MV-4-11 (cell line): ENCODE results near the gene ATG7.
"Not testable (repeated sequence)": the region's sequence is repeated elsewhere in the genome, so short reads cannot be mapped to it uniquely, and the experiment has no call there.

Experiments used
- DNase-seq: peaks from one replicate; lab custom pipeline; 2025; lab: John Stamatoyannopoulos, UW

ATG7 gene

DNA sequence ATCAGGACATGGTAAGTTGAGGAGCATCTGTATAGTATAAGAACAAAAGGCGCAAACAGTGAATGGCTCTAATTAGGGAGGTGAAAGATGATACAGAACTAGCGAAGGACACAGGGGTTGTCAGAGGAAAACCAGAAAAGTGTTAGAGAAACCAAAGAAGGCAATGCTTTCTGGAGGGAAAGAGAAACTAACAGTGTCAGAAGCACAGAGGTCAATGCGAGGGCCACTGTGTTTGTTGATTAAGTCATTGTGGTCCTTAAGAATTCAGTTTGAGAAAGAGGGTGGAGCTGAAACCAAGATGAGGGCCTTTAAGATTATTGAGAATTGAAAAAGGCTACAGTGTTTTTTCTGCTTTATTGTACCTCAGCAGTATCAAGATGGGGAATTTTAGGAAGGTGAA is 28.8 kb downstream of the ATG7 start:
- peak; percentile 43 for DNase-seq

DNA sequence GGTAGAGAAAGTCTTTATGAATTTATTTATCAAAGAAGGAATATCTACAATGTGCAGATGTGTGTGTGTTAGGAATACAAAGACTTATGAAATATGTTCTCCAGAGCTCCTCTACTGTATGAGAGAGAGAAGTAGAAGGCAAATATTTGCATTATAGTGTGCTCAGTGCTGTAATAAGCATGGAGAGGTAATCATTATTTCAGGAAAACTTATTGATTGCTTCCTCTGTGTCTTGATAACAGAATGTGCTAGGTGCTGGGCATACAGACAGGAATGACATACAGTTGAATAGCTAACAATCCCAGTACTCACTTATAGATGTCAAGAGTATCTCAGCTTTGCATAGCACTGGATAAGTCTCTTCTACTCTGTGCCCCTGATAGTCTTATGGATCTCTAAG is 30.2 kb downstream of the ATG7 start:
- no peak for DNase-seq

DNA sequence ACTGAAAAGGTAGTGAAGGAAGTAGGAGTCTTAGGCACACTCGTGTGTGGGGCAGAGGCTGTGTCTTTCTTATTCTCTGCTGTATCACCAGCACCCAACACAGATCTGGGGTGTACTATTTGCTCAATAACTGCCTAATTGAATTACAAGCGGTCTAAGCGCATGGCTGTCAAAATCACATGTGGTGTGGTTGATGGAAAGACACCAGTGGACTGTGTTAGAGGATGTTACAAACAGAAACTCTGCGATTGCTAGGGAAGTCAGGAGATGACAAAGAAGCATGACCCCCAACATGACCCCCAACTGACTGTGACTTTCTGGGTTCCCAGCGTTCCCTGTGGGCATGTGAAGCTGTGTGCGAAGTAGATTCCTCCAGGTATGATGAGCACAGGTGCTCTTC is 32.0 kb downstream of the ATG7 start:
- peak; percentile 67 for DNase-seq

DNA sequence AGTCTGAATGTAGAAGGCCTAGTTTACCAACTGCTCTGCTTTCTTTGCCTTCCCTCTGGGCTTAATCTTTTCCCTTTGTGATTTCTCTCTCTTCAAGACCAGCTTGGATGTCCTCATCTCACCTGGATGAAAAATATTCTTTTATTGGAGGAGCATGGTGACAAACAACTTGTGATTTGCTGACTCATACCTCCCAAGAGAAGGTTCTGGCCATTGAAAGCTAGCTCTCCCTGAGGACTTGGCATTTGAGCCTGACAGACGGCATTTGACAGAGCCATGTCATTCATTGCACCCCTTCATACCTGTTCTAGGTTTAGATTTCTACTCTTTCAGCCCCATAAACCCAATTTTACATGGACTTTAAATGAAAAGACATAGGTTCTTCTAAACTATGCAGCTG is 33.3 kb downstream of the ATG7 start:
- DNase-seq: no peak

DNA sequence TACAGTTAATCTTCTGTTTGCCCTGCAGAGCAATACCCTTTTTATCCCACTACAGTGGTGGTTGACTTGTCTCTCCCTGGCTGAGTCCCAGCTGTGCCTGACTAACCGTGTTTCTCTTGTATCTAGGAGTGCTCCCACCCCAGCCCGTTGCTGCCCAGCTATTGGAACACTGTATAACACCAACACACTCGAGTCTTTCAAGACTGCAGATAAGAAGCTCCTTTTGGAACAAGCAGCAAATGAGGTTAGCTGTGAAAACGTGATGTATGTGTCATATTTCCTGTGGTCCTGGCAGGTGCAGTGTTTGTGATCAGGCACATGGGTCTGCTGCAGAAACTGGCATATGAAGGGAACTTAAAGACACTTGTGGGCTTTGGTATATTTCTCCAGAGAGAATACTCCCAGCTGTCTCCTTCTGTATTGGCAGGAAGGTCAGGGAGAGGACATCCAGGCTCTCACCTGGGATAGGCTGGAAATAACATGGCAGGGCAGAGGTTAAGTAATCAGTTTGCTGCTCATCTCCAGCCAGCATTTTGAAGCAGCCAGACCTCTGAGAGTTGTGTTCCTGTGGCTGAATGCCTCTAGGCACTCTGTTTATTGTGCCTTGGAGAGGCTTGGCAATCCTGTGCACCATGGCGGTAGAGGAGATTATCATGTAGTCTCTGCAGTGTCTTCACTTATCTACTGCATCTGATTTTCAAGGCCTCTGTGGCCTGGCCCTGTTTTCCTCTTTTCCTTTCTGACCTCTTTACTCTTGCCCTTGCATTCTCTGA is 34.8 kb downstream of the ATG7 start:
- no peak for DNase-seq

DNA sequence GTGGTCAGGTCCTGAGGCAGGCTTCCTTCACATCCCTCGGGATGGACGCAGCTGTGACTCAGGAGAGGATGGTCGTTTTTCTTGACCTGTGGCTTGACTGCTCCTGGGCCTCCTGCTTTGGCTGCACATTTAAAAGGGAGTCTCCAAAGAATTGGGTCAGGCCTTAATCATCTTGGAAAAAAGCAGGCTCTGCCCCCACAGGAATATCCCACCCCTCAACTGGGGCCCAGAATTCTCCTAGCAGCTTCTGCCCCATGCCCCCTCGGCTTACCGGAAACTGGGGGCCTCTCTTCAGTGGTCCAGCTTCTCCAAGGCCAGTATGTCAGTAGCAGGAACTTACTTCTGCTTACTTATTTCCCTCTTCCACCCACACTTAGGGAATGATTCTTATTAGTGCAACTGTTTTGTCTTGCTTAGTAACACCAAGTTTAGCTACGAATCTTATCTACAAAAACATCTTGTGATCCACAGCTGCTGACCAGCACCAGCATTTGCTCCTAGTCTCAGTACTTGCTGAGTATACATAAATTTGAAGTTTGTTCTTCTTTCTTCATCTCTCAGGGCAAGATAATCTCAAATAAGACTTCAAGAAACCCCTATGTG is 35.7 kb downstream of the ATG7 start:
- DNase-seq: no peak

DNA sequence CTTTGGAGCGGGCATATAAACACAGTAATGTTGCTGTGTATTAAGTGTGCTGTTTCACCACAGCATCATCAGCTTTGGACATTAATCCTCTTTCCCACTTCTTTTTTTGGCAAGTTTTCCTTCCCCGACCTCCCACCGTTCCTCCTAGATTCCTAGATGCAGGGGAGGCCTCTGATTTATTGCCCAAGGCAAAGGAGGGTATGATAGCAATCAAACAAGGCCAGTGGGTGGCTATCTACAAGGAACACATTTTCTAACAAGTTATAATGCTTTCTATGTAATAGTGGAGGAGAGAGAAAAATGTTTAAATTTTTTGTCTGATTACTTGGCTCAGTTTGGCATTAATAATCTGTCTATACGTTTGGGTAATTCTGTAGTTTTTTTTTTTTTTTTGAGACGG is 38.1 kb downstream of the ATG7 start:
- DNase-seq: no peak

DNA sequence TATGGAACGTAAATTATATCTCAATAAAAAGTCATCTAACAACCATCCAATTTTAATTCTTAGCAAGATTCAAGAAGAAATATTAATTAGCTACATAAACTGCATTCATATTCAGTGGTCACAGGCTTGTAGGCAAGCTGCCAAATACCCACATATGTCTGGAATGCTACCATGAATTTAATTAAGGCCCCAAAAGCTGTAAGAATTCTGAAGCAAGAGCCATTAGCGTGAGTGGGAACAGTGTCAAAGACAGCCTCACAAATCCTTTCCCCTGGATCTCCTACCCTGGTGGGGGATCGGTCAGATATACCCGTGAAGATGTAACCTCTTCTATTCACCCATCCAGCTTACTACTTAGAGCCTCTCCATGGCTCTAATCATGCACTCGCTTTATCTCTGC is 40.0 kb downstream of the ATG7 start:
- no peak for DNase-seq

DNA sequence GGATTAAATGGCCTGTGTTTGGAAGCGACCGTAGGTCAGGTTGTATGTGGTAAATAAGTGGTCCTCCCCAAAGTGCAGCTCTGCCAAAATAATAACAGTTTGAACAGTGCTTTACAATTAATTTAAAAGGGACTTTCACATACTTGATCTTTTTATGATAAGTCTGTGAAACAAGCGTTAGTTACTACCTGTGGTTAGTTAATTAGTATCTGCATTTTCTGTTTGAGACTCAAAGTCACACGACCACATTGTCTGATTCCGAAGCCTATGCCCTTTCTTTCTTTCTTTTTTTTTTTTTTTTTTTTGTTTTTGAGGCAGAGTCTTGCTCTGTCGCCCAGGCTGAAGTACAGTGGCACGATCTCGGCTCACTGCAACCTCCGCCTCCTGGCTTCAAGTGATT is 45.1 kb downstream of the ATG7 start:
- no peak for DNase-seq

DNA sequence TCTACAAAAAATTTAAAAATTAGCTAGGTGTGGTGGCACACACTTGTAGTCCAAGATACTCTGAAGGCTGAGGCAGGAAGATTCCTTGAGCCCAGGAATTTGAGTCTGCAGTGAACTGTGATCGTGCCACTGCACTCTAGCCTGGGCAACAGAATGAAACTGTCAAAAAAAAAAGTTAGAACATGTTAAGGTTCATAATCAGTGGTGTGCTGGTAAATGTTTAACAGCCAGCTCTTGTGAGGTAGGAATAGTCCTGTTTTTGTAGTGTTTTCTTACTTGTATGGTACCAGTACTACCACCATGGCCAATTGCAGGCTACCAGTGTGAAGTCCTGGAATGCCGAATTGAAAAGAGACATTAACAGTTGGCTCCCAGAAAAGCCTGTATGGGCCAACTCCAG is 50.7 kb downstream of the ATG7 start:
- DNase-seq: no peak

DNA sequence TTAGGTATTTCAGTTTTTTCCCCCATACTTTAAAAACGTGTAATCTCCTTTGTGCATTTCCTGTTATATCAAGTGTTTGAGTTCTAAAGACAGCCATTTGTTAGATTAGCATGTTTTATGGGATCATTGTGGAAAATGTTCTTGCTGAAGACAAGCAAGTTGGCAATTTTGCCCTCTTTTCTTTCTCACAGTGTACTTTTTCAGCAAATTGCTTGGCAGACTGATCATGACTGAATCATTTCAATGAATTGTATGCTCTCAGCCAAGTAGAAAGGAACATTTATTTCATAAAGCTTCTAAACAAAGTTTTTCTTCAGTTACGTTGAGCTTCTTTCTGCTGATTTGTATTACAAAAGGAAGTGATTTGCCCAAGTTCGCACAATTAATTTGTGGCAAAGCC is 51.6 kb downstream of the ATG7 start:
- DNase-seq: no peak

DNA sequence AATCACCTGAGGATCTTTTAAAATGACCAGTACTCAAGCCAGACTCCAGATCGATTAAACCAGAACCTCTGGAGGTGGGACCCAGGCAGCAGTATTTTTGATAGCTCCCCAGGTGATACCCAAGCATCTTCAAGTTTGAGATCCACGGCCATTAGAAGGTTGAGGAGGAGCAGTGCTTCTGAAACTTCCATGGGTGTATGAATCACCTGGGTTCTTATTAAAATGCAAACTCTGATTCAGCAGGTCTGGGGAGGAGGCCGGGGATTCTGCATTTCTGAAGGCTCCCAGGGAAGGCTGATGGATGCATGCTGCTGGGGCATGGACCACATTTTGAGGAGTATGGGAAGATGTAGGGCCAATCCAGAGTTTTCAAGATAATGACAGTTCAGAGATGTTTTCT is 55.4 kb downstream of the ATG7 start:
- no peak for DNase-seq

DNA sequence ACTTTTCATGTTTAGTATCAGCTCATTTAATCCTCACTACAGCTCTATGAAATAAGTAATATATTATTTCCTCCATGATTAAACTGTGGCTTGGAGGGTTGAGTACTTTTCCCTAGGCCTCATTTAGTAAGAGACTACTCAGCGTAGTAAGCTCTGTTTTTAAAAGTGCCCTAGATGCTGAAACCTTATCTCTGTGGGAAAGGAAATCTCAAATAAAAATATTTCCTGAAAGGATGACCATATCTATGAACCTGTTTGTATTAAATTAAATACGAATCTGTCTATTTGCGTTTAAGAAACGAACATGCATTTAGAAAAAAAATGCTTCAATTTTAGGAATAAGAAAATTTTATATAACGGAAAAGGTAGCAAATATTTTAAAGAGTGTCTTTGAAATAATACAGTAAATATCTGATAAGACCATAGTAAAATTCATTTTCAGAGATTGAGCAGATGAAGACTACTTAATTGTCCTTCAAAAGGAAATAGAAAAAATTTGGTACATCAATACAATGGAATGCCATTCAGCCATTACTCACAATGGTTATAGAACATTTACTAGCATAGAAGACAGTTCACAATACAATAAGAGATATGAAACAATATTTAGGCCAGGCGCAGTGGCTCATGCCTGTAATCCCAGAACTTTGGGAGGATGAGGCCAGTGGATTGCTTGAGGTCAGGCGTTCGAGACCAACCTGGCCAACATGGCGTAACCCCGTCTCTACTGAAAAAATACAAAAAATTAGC is 56.2 kb downstream of the ATG7 start:
- DNase-seq: no peak

DNA sequence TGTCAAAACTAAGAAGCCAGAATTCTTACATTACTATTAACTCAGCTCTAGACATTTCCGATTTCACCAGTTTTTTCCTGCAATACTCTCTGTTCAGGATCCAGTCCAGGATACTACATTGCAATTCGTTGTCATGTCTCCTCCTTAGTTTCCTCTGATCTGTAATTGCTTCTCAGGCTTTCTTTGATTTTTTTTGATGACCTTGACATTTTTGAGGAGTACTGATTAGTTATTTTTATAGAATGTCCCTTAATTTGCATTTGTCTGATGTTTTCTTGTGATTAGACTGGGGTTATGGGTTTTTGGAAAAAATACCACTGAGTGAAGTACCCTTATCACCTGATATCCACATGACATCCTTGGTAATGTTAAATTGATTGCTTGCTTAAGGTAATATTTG is 57.6 kb downstream of the ATG7 start:
- DNase-seq: no peak

DNA sequence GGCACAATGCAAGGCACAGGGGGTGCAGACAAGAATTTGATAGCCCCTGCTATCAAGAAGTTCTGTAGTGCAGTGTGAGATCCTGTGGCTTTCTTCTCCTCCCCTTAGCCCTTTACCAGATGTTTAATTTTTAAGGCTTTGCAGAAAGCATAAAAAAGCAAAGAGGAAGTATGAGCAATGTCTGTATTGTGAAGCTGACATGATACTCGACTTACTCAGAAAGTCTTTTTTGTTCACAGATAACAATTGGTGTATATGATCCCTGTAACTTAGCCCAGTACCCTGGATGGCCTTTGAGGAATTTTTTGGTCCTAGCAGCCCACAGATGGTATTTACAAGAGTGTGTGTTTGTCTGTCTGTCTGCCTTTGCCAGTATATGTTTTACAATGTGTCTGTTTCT is 58.9 kb downstream of the ATG7 start:
- peak; percentile 48 for DNase-seq

DNA sequence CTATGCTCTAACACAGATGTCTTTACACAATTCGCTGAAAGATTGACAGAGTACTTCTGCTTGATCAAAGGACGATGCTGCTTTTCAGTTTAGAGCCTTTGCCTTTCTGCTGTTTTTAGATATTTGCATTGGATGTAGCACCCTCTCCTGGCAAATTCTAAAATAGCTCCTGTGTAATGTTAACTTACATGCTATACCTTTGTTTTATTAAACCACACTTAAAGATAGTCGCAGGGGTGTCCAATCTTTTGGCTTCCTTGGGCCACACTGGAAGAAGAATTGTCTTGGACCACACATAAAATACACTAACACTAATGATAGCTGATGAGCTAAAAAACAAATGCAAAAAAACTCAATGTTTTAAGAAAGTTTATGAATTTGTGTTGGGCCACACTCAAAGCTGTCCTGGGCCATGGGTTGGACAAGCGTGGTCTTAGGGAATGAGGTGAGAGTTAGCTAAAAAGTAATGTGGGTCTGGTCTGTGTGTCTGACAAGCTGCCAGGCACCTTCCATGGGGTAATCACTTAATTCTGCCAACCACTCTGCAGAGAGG is 62.9 kb downstream of the ATG7 start:
- peak; percentile 61 for DNase-seq

DNA sequence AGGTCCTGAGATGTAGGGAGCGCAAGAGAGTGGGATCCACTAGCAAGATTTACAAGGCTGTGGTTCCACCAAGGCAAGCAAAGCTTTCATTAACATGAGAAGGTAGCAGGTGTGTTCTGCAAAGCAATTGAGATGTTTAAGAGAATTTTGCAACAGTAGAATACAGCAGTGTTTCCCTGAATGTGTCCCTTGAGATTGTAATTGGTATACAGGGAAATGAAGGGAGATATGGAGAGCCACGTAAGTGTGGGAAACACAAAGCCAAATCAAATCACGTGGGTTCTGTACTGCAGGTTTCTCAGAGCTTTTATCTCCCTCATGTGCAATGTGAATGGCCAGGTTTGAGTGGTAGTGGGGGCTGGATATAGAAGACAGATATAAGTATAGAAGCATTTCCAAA is 67.3 kb downstream of the ATG7 start:
- no peak for DNase-seq

DNA sequence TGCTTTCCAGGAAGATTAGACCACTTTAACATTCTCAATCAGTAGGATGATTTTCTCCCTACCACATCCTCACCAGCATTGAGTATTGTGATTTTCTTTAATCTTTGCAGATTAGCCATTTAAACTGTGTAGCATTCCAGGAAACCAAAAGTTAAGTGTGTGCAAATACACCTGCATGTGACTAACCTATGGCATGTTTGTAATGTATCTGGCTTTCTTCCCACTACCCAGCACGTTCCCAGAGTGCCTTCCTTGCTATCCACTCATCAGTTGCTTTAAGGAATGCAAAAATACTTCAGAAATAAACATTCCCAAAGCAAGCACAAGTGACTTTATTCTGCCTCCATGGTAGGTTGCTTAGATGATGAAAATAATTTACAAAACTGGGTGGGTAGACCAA is 74.2 kb downstream of the ATG7 start:
- no peak for DNase-seq

DNA sequence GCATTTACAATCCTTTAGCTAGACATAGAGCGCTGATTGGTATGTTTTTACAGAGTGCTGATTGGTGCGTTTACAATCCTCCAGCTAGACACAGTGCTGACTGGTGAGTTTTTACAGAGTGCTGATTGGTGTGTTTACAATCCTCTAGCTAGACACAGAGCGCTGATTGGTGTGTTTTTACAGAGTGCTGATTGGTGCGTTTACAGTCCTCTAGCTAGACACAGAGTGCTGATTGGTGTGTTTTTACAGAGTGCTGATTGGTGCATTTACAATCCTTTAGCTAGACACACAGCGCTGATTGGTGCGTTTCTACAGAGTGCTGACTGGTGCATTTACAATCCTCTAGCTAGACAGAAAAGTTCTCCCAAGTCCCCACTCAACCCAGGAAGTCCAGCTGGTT is 76.7 kb downstream of the ATG7 start:
- not testable (repeated sequence) for DNase-seq

DNA sequence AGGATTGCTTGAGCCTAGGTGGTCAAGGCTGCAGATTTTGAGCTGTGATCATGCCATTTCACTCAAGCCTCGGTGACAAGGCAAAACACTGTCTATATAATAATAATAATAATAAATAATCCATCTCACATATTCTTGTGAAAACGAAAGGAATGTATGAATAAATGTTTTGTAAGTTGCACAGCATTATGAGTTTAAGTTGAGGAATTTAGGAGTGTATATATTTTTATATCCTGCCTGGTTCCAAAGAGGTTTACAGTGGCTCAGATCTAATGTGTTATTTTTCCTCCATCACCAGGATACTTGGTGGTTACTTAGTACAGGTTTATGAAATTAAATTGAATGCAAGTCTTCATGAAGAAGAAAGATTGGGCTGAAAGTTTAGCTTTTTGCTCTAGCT is 77.2 kb downstream of the ATG7 start:
- DNase-seq: no peak

DNA sequence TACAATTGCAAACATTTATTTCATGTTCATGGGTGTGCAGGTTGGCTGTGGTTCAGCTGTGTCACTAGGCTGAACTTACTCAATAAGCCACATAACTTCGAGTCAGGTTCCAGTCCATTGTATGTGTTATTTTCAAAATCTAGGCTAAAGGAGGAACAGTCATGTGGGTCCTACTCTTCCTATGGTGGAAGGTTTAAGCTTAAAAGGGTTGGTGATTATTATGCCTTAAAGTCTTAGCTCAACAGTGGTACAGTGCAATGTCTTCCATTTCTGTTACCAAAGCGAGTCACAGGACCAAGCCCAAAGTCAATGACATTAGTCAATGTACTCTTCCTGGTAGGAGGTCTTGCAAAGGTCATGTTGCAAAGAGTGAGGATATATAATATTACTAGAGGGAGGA is 78.2 kb downstream of the ATG7 start:
- peak; percentile 11 for DNase-seq

DNA sequence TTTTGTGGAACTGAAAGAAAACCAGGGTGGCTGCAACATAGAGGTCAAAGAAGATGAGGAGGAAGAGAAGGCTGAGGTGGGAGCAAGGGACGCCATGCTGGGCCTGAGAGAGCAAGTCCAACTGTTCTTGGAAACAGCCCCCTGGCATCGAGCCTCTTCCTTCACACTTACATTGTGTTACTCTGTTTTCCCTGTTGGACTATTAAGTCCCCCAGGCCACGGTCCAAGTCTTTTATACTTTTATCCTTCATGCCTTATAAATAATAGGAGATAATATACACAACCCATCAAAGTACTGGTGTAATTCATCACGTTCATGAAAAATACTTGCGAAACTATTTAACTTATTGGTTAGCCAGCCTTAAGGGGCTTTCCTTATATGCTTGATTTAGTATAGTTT is 79.3 kb downstream of the ATG7 start:
- no peak for DNase-seq

DNA sequence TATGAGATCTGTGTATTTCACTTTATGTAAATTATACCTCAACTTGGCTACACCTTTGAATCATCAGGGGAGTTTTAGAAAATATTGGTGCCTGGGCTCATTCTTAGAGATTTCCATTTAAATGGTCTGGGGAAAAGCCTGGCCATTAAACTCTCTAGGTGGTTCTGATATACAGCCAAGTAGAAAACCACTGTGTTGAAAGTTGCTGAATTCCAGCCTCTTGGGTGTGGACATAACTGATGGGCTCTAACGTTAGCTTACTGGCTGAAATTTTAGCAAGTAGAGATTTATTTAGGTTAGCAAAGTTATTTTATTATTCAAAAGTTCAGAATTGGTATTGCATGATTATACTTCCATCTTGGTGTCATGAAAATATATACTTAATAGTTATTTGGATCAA is 84.1 kb downstream of the ATG7 start:
- no peak for DNase-seq
